HCT116 (cell line): ENCODE measurements around the gene TRPM6.

Source experiments
- CEBPB ChIP-seq: IDR thresholded peaks from 2 replicates; pipeline ENCODE4 v1.6.1; 2012; ENCODE audit warnings: low read depth
- EGR1 ChIP-seq: IDR thresholded peaks from 2 replicates; pipeline ENCODE4 v1.6.1; 2012; ENCODE audit warnings: low read depth
- EZH2 ChIP-seq: fragments of 200-600 bp; sonication (generic); IDR thresholded peaks from 2 replicates; pipeline ENCODE4 v1.6.1; 2017; ENCODE audit warnings: antibody characterized with exemption, mixed run types
- FOSL1 ChIP-seq: IDR thresholded peaks from 2 replicates; pipeline ENCODE4 v1.6.1; 2012; ENCODE audit warnings: low read depth
- POLR2A ChIP-seq: IDR thresholded peaks from 2 replicates; pipeline ENCODE4 v1.7.0; 2011; ENCODE audit warnings: borderline replicate concordance; ENCODE audit not compliant: insufficient read depth, insufficient read length; ENCODE audit errors: extremely low read depth
- ZNF274 ChIP-seq: fragments of 200-500 bp; sonication (Bioruptor generic); IDR thresholded peaks from 2 replicates; pipeline ENCODE4 v1.6.1; 2014; ENCODE audit warnings: mild to moderate bottlenecking, low read depth, low read length, inconsistent platforms
- TF ChIP-seq, protein P1 (sequence below), 3 experiments: fragments of 200-600 bp in 1 of 3; sonication (generic) in 1 of 3; IDR thresholded peaks in 2 of 3; conservative IDR thresholded peaks in 1 of 3; 2 replicates each; pipeline ENCODE4 v1.5.1; 2012 to 2017; ENCODE audit warnings: low read depth in 2 of 3, low read length in 2 of 3, antibody characterized with exemption in 1 of 3, borderline replicate concordance in 1 of 3, control low read depth in 1 of 3, mild to moderate bottlenecking in 1 of 3, mixed read lengths in 1 of 3, mixed run types in 1 of 3, moderate library complexity in 1 of 3; ENCODE audit not compliant: insufficient read depth in 1 of 3
- TF ChIP-seq, protein P2 (sequence below): IDR thresholded peaks from 2 replicates; pipeline ENCODE4 v1.6.1; 2012

DNA sequence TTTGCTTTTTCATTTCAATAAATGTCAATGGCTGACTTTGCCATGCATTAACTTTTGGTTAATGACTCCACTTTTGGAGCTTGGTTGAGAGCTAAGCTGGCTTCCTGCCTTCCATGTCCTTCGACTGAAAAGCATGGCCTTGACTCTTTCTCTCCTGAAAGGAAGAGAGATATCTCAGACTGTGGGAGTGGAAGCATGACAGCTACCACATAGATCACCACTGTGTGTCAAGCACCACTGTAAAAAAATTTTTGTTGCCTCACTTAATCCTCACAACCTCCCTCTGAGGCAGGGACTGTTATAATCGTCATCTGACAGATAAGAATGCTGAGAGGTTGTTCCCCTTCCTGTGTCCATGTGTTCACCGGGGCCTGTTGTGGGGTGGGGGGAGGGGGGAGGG, 205.8 kb downstream of the TRPM6 start:
- TF ChIP-seq EZH2 (no peak), ZNF274 (no peak), FOSL1 (no peak), POLR2A (no peak), CEBPB (no peak), EGR1 (no peak)
- TF ChIP-seq, protein P1, sequence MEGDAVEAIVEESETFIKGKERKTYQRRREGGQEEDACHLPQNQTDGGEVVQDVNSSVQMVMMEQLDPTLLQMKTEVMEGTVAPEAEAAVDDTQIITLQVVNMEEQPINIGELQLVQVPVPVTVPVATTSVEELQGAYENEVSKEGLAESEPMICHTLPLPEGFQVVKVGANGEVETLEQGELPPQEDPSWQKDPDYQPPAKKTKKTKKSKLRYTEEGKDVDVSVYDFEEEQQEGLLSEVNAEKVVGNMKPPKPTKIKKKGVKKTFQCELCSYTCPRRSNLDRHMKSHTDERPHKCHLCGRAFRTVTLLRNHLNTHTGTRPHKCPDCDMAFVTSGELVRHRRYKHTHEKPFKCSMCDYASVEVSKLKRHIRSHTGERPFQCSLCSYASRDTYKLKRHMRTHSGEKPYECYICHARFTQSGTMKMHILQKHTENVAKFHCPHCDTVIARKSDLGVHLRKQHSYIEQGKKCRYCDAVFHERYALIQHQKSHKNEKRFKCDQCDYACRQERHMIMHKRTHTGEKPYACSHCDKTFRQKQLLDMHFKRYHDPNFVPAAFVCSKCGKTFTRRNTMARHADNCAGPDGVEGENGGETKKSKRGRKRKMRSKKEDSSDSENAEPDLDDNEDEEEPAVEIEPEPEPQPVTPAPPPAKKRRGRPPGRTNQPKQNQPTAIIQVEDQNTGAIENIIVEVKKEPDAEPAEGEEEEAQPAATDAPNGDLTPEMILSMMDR (IDR thresholded peaks at IDR 0.05 in 2 of 3, conservative IDR thresholded peaks at IDR 0.05 in 1 of 3; ENCODE audit: borderline replicate concordance in 1 of 3, insufficient read depth in 1 of 3, low read depth in 2 of 3, low read length in 2 of 3), result no peak
- TF ChIP-seq, protein P2, sequence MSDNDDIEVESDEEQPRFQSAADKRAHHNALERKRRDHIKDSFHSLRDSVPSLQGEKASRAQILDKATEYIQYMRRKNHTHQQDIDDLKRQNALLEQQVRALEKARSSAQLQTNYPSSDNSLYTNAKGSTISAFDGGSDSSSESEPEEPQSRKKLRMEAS, result no peak
